H1 (cell line): ENCODE results near the gene DDX56.

Experiments used
- CTCF ChIP-seq, 3 experiments: IDR thresholded peaks; 1 replicate in 2 of 3; 2 replicates in 1 of 3; pipeline versions ENCODE4 v1.5.1 to v1.6.1; 2011; ENCODE audit warnings: low read length in 3 of 3, mild to moderate bottlenecking in 3 of 3, inconsistent platforms in 2 of 3, low read depth in 1 of 3, moderate library complexity in 1 of 3; ENCODE audit not compliant: insufficient read depth in 1 of 3; ENCODE audit errors: control extremely low read depth in 1 of 3
- RAD21 ChIP-seq, 2 experiments: IDR thresholded peaks in 1 of 2; conservative IDR thresholded peaks in 1 of 2; 2 replicates each; pipeline ENCODE4 v1.6.1; 2011; ENCODE audit warnings: low read depth in 2 of 2, low read length in 2 of 2, improper control_type of control experiment in 1 of 2, inconsistent platforms in 1 of 2, mild to moderate bottlenecking in 1 of 2, moderate library complexity in 1 of 2
- SIN3A ChIP-seq, 2 experiments: IDR thresholded peaks in 1 of 2; conservative IDR thresholded peaks in 1 of 2; 2 replicates each; pipeline ENCODE4 v1.6.1; 2011 to 2012; ENCODE audit warnings: low read length in 2 of 2, improper control_type of control experiment in 1 of 2, low read depth in 1 of 2, mild to moderate bottlenecking in 1 of 2

- TF ChIP-seq RAD21 (IDR thresholded peaks at IDR 0.05 in 1 of 2, conservative IDR thresholded peaks at IDR 0.05 in 1 of 2; ENCODE audit: low read depth in 2 of 2, low read length in 2 of 2) (no peak), CTCF (IDR thresholded peaks at IDR 0.05; ENCODE audit: control extremely low read depth in 1 of 3, insufficient read depth in 1 of 3, low read depth in 1 of 3, low read length in 3 of 3) (no peak), SIN3A (conservative IDR thresholded peaks at IDR 0.05 in 1 of 2, IDR thresholded peaks at IDR 0.05 in 1 of 2; ENCODE audit: low read depth in 1 of 2, low read length in 2 of 2) (no peak)
Observed at GRCh38 chr7:44608916-44609648, 35.4 kb upstream of the DDX56 start.
